GM18511 (cell line): ENCODE results near the gene SV2C.
A peak's percentile ranks its signal among the peaks of the same experiment; 100 is the strongest.
"Not testable (repeated sequence)": the region's sequence is repeated elsewhere in the genome, so short reads cannot be mapped to it uniquely, and the experiment has no call there.

Experiments used
- ATAC-seq: cut with Tn5 transposase; IDR thresholded peaks from one replicate; pipeline ENCODE4 v1.9.1; 2021; ENCODE audit warnings: mild to moderate bottlenecking, moderate library complexity; ENCODE audit not compliant: unreplicated experiment

The SV2C gene

GRCh38 chr5:76334574-76334973 lies 251.4 kb downstream of the SV2C start:
- ATAC-seq = no peak

- not testable (repeated sequence) for ATAC-seq
These were observed 252.3 kb downstream of the SV2C start for GRCh38 chr5:76335451-76335850.

- ATAC-seq = not testable (repeated sequence)
These were observed 253.1 kb downstream of the SV2C start for GRCh38 chr5:76336253-76336809.

- peak; percentile 72 for ATAC-seq
These were observed 254.8 kb downstream of the SV2C start for GRCh38 chr5:76337953-76338451.

GRCh38 chr5:76339919-76340318 lies 256.7 kb downstream of the SV2C start:
- ATAC-seq = no peak

- no peak for ATAC-seq
These were observed 258.6 kb downstream of the SV2C start for GRCh38 chr5:76341651-76342334.

GRCh38 chr5:76342474-76342873 lies 259.3 kb downstream of the SV2C start:
- no peak for ATAC-seq

- no peak for ATAC-seq
These were observed 262.4 kb downstream of the SV2C start for GRCh38 chr5:76345582-76345981.

GRCh38 chr5:76351176-76351575 lies 268.0 kb downstream of the SV2C start:
- peak; percentile 38 for ATAC-seq

GRCh38 chr5:76351577-76351976 lies 268.4 kb downstream of the SV2C start:
- peak; percentile 99 for ATAC-seq

- no peak for ATAC-seq
These were observed 273.7 kb downstream of the SV2C start for GRCh38 chr5:76356887-76357286.

- ATAC-seq = no peak
These were observed 280.4 kb downstream of the SV2C start for GRCh38 chr5:76363352-76364225.

GRCh38 chr5:76364226-76364589 lies 281.0 kb downstream of the SV2C start:
- no peak for ATAC-seq

GRCh38 chr5:76365561-76365960 lies 282.4 kb downstream of the SV2C start:
- ATAC-seq = no peak

- ATAC-seq = no peak
These were observed 283.4 kb downstream of the SV2C start for GRCh38 chr5:76366596-76366995.

- no peak for ATAC-seq
These were observed 284.6 kb downstream of the SV2C start for GRCh38 chr5:76367623-76368371.

- no peak for ATAC-seq
These were observed 285.8 kb downstream of the SV2C start for GRCh38 chr5:76368941-76369340.

- ATAC-seq = not testable (repeated sequence)
These were observed 286.5 kb downstream of the SV2C start for GRCh38 chr5:76369668-76370067.

- ATAC-seq = no peak
These were observed 288.8 kb downstream of the SV2C start for GRCh38 chr5:76371960-76372322.

- ATAC-seq = no peak
These were observed 289.3 kb downstream of the SV2C start for GRCh38 chr5:76372323-76373054.
